Adrenal gland (tissue), 5 donors: ENCODE data around the gene ELOVL2.

ENCODE experiments used
- CTCF ChIP-seq, 6 experiments: fragments of 450-650 bp in 4 of 6; fragments of 200-600 bp in 2 of 6; sonication (generic) in 1 of 6; IDR thresholded peaks; 1 replicate in 5 of 6; 2 replicates in 1 of 6; pipeline versions ENCODE4 v1.5.1 to v1.8.0; 2016 to 2021; ENCODE audit warnings: antibody characterized with exemption in 6 of 6, mild to moderate bottlenecking in 2 of 6, moderate library complexity in 1 of 6
- POLR2A ChIP-seq, 2 donors: fragments of 450-650 bp; IDR thresholded peaks; one replicate each; pipeline ENCODE4 v1.6.1; 2017; ENCODE audit warnings: antibody characterized with exemption in 2 of 2, mild to moderate bottlenecking in 2 of 2, moderate library complexity in 1 of 2
- donor health status: DM: no; HTN: no; CAD: no.

GRCh38 chr6:11002176-11002575 lies 41.9 kb downstream of the ELOVL2 start:
- TF ChIP-seq CTCF (IDR thresholded peaks at IDR 0.05) (no peak), POLR2A (IDR thresholded peaks at IDR 0.05) (no peak)
